ENCODE data around the gene DNAJC24. TPM values are rescaled to one million over a fixed set of nuclear protein-coding genes. Genes with fewer than 3 reads are reported as not detected.

Gene DNAJC24
- total and polyA plus RNA-seq, 2 donors from 2014 or later = 5.7 to 15.2 TPM

DNA sequence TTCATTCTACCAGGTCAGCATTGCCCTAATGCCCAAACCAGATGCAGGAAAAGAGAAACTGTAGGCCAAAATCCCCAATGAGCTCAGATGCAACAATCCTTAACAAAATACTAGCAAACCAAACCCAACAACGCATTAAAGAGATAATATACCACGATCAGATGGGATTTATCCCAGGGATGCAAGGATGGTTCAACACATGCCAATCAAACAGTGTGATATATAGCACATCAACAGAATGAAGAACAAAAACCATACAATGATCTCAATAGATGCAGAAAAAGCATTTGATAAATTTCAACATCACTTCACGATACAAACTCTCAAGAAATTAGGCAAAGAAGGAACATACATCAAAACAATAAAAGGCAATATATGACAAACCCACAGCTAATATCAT, 94.8 kb downstream of the DNAJC24 start:
- DNase-seq (no peak), FAIRE-seq (no peak)
- Histone ChIP-seq H3K27me3 (ENCODE audit: control insufficient read depth, insufficient read depth, low read length) (no peaks in the 10 kb centered on the region), H3K9me3 (ENCODE audit: control insufficient read depth in 2 of 3, insufficient read depth in 1 of 3, low read length in 3 of 3) (peaks cover 0 to 16% (median 0%) of the 10 kb centered on the region in 3 donors), H3K4me1 (ENCODE audit: control insufficient read depth in 2 of 3, insufficient read depth in 2 of 3, low read depth in 1 of 3, low read length in 3 of 3) (no peaks in the 10 kb centered on the region), H3K27ac (ENCODE audit: low read depth in 2 of 2, low read length in 2 of 2) (no peak overlapping the region), H3K9ac (ENCODE audit: low read length in 3 of 3) (no peak overlapping the region), H3K4me3 (ENCODE audit: low read length in 3 of 3) (no peak overlapping the region), H3K36me3 (ENCODE audit: control insufficient read depth in 2 of 3, insufficient read depth in 3 of 3, low read length in 3 of 3) (peaks cover 0 to 2% (median 0%) of the 10 kb centered on the region in 3 donors)
- TF ChIP-seq CTCF (IDR thresholded peaks at IDR 0.05; ENCODE audit: borderline replicate concordance, extremely low read depth, insufficient read depth) = no peak
- intact Hi-C loops (cut with DNase I) = no loop called here

DNA sequence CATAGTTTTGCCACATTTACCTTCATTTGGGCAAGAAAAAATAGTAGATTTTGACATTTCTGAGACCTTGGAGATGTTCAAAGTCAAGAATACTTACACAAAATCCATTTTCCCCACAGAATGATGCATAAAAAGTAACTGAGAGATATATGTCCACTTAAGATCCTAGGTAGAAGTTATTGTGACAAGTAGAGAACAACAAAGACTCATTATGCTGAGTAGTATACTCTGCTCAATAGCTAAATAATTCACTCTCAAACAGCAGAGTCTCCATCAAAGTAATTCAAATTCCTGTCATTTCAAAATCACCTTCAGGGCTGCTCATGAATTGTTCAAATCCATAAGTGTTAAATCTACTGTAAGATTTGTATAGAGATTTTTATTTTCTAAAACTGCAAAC, 104.4 kb downstream of the DNAJC24 start:
- FAIRE-seq = no peak
- no peak overlapping the region for H3K9ac ChIP-seq (ENCODE audit: low read length in 3 of 3)

GRCh38 chr11:31477528-31478222, 108.0 kb downstream of the DNAJC24 start:
- intact Hi-C loops (cut with DNase I) = no loop called here
- TF ChIP-seq CTCF (IDR thresholded peaks at IDR 0.05; ENCODE audit: borderline replicate concordance, extremely low read depth, insufficient read depth) = no peak
- H3K36me3 ChIP-seq (ENCODE audit: control insufficient read depth in 2 of 3, insufficient read depth in 3 of 3, low read length in 3 of 3) = no peaks in the 10 kb centered on the region
- H3K27me3 ChIP-seq (ENCODE audit: control insufficient read depth, insufficient read depth, low read length) = no peaks in the 10 kb centered on the region
- no peaks in the 10 kb centered on the region for H3K4me1 ChIP-seq (ENCODE audit: control insufficient read depth in 2 of 3, insufficient read depth in 2 of 3, low read depth in 1 of 3, low read length in 3 of 3)
- FAIRE-seq (no peak), DNase-seq (no peak)
- H3K9me3 ChIP-seq (ENCODE audit: control insufficient read depth in 2 of 3, insufficient read depth in 1 of 3, low read length in 3 of 3) = no peaks in the 10 kb centered on the region
- no peak overlapping the region for H3K4me3 ChIP-seq (ENCODE audit: low read length in 3 of 3)
- no peak overlapping the region for H3K27ac ChIP-seq (ENCODE audit: low read depth in 2 of 2, low read length in 2 of 2)
- no peak overlapping the region for H3K9ac ChIP-seq (ENCODE audit: low read length in 3 of 3)

More for the DNA sequence above, 104.4 kb downstream of the DNAJC24 start:
- no peaks in the 10 kb centered on the region for H3K27me3 ChIP-seq (ENCODE audit: control insufficient read depth, insufficient read depth, low read length)
- H3K4me3 ChIP-seq (ENCODE audit: low read length in 3 of 3) = no peak overlapping the region
- no peak for TF ChIP-seq CTCF (IDR thresholded peaks at IDR 0.05; ENCODE audit: borderline replicate concordance, extremely low read depth, insufficient read depth)
- no peaks in the 10 kb centered on the region for H3K4me1 ChIP-seq (ENCODE audit: control insufficient read depth in 2 of 3, insufficient read depth in 2 of 3, low read depth in 1 of 3, low read length in 3 of 3)
- H3K36me3 ChIP-seq (ENCODE audit: control insufficient read depth in 2 of 3, insufficient read depth in 3 of 3, low read length in 3 of 3) = no peaks in the 10 kb centered on the region
- intact Hi-C loops (cut with DNase I) = no loop called here
- no peaks in the 10 kb centered on the region for H3K9me3 ChIP-seq (ENCODE audit: control insufficient read depth in 2 of 3, insufficient read depth in 1 of 3, low read length in 3 of 3)
- no peak for DNase-seq
- H3K27ac ChIP-seq (ENCODE audit: low read depth in 2 of 2, low read length in 2 of 2) = no peak overlapping the region

DNA sequence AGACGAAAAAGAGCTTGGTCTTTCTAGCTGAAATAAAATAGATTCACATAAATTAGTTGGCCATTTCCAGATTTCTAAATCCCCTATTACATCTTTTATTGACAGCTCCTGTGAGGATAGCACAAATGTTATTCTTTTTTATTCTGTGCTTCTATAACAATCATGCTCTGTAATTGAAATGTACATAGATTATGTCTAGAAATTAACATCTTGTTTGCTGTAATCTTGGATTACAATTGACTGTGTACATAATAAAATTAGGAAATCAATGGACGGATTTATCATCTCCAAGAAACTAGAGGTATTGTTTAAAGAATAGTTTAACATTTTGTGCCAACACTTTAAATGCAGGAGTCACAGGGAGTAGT, 108.5 kb downstream of the DNAJC24 start:
- no peak overlapping the region for H3K9ac ChIP-seq (ENCODE audit: low read length in 3 of 3)
- FAIRE-seq = no peak
- no peaks in the 10 kb centered on the region for H3K27me3 ChIP-seq (ENCODE audit: control insufficient read depth, insufficient read depth, low read length)
- no peaks in the 10 kb centered on the region for H3K36me3 ChIP-seq (ENCODE audit: control insufficient read depth in 2 of 3, insufficient read depth in 3 of 3, low read length in 3 of 3)
- no peak overlapping the region for H3K27ac ChIP-seq (ENCODE audit: low read depth in 2 of 2, low read length in 2 of 2)
- DNase-seq = no peak
- no peak overlapping the region for H3K4me3 ChIP-seq (ENCODE audit: low read length in 3 of 3)
- intact Hi-C loops (cut with DNase I) = no loop called here
- H3K4me1 ChIP-seq (ENCODE audit: control insufficient read depth in 2 of 3, insufficient read depth in 2 of 3, low read depth in 1 of 3, low read length in 3 of 3) = no peaks in the 10 kb centered on the region
- TF ChIP-seq CTCF (IDR thresholded peaks at IDR 0.05; ENCODE audit: borderline replicate concordance, extremely low read depth, insufficient read depth) = no peak
- H3K9me3 ChIP-seq (ENCODE audit: control insufficient read depth in 2 of 3, insufficient read depth in 1 of 3, low read length in 3 of 3) = no peaks in the 10 kb centered on the region

All from kidney (tissue), 14 donors.